WTC11 (cell line): ENCODE measurements around the gene ENAH. TPM values are rescaled to one million over a fixed set of nuclear protein-coding genes. Genes with fewer than 3 reads are reported as not detected.

ENCODE experiments used
- ATAC-seq: fragments of 200-7000 bp; cut with Tn5 transposase; 2 replicates; pipeline ENCODE4 v1.10.0; 2021; ENCODE audit warnings: mild to moderate bottlenecking, moderate library complexity
- CTCF ChIA-PET: fragments of 300-600 bp; sonication (Branson Sonifier 250); formaldehyde crosslinking; loops from one replicate; lab custom pipeline; 2021; ENCODE audit warnings: antibody characterized with exemption; lab: Charles Lee
- POLR2A ChIA-PET: fragments of 350-600 bp; sonication (Branson Sonifier 250); formaldehyde crosslinking; loops from one replicate; lab custom pipeline; 2021; ENCODE audit warnings: antibody characterized with exemption; lab: Charles Lee
- DNase-seq: peaks from one replicate; pipeline ENCODE4 v3.0.0; 2021; ENCODE audit warnings: low spot score
- H3K27ac Mint-ChIP-seq: 2 replicates; pipeline ENCODE4 v1.8.0; 2021; ENCODE audit warnings: mixed read lengths
- H3K27me3 Mint-ChIP-seq: 2 replicates; pipeline ENCODE4 v1.8.0; 2021; ENCODE audit warnings: low read depth, mild to moderate bottlenecking, moderate library complexity, mixed read lengths
- H3K36me3 Mint-ChIP-seq: 2 replicates; pipeline ENCODE4 v1.8.0; 2021; ENCODE audit warnings: mixed read lengths
- H3K4me1 Mint-ChIP-seq: 2 replicates; pipeline ENCODE4 v1.8.0; 2022; ENCODE audit warnings: mixed read lengths
- H3K4me3 Mint-ChIP-seq: 2 replicates; pipeline ENCODE4 v1.8.0; 2021; ENCODE audit warnings: mild to moderate bottlenecking, moderate library complexity, mixed read lengths
- H3K9me3 Mint-ChIP-seq: 2 replicates; pipeline ENCODE4 v1.8.0; 2021; ENCODE audit warnings: mixed read lengths
- CREB1 ChIP-seq: sonication (generic); formaldehyde crosslinking; IDR thresholded peaks from 2 replicates; pipeline ENCODE4 v1.8.0; 2023; ENCODE audit warnings: mild to moderate bottlenecking, missing genetic modification reagents
- ELF4 ChIP-seq: sonication (generic); formaldehyde crosslinking; IDR thresholded peaks from 2 replicates; pipeline ENCODE4 v1.8.1; 2022; ENCODE audit warnings: low read depth, mild to moderate bottlenecking, moderate library complexity, missing genetic modification reagents
- IRF2 ChIP-seq: sonication (generic); formaldehyde crosslinking; IDR thresholded peaks from 2 replicates; pipeline ENCODE4 v1.8.0; 2022; ENCODE audit warnings: low read depth, missing genetic modification reagents, borderline replicate concordance
- JAZF1 ChIP-seq: fragments of 250-450 bp; sonication (Bioruptor Pico); IDR thresholded peaks from 2 replicates; pipeline ENCODE4 v1.9.0; 2021; ENCODE audit warnings: moderate library complexity, mild to moderate bottlenecking, inconsistent platforms
- RELA ChIP-seq: sonication (generic); formaldehyde crosslinking; IDR thresholded peaks from 2 replicates; pipeline ENCODE4 v1.8.1; 2022; ENCODE audit warnings: missing genetic modification reagents, mild to moderate bottlenecking, borderline replicate concordance
- TCF7 ChIP-seq: sonication (generic); formaldehyde crosslinking; IDR thresholded peaks from 2 replicates; pipeline ENCODE4 v1.8.0; 2022; ENCODE audit warnings: mild to moderate bottlenecking, low read depth, missing genetic modification reagents, moderate library complexity
- TEAD4 ChIP-seq: sonication (generic); formaldehyde crosslinking; IDR thresholded peaks from 2 replicates; pipeline ENCODE4 v1.8.0; 2022; ENCODE audit warnings: mild to moderate bottlenecking, missing genetic modification reagents
- ZNF219 ChIP-seq: sonication (generic); formaldehyde crosslinking; IDR thresholded peaks from 2 replicates; pipeline ENCODE4 v1.8.0; 2023; ENCODE audit warnings: missing genetic modification reagents, mild to moderate bottlenecking, borderline replicate concordance
- ZNF232 ChIP-seq: sonication (generic); formaldehyde crosslinking; IDR thresholded peaks from 2 replicates; pipeline ENCODE4 v1.8.0; 2022; ENCODE audit warnings: mild to moderate bottlenecking, missing genetic modification reagents
- ZNF263 ChIP-seq: sonication (generic); formaldehyde crosslinking; IDR thresholded peaks from 2 replicates; pipeline ENCODE4 v1.8.1; 2022; ENCODE audit warnings: low read depth, mild to moderate bottlenecking, moderate library complexity, missing genetic modification reagents
- total RNA-seq: library from RNA; stranded (reverse); gene quantifications from 3 replicates; pipeline ENCODE4 v1.2.3, GENCODE V29; 2021
- TF ChIP-seq, protein P1 (sequence below): fragments of 250-450 bp; sonication (Bioruptor Pico); IDR thresholded peaks from 2 replicates; pipeline ENCODE4 v1.9.0; 2021; ENCODE audit warnings: moderate library complexity, mild to moderate bottlenecking, inconsistent platforms, borderline replicate concordance
- TF ChIP-seq, protein P2 (sequence below): sonication (generic); formaldehyde crosslinking; IDR thresholded peaks from 2 replicates; pipeline ENCODE4 v1.8.1; 2023; ENCODE audit warnings: mild to moderate bottlenecking, missing genetic modification reagents, borderline replicate concordance
- TF ChIP-seq, protein P3 (sequence below): sonication (generic); formaldehyde crosslinking; IDR thresholded peaks from 2 replicates; pipeline ENCODE4 v1.8.1; 2023; ENCODE audit warnings: mild to moderate bottlenecking, moderate library complexity, missing genetic modification reagents
- TF ChIP-seq, protein P4 (sequence below): sonication (generic); formaldehyde crosslinking; IDR thresholded peaks from 2 replicates; pipeline ENCODE4 v1.8.1; 2022; ENCODE audit warnings: mild to moderate bottlenecking, moderate library complexity, missing genetic modification reagents
- TF ChIP-seq, protein P5 (sequence below): sonication (generic); formaldehyde crosslinking; IDR thresholded peaks from 2 replicates; pipeline ENCODE4 v1.8.1; 2022; ENCODE audit warnings: low read depth, mild to moderate bottlenecking, moderate library complexity, missing genetic modification reagents, borderline replicate concordance
- TF ChIP-seq, protein P6 (sequence below): sonication (generic); formaldehyde crosslinking; IDR thresholded peaks from 2 replicates; pipeline ENCODE4 v1.8.0; 2022; ENCODE audit warnings: mild to moderate bottlenecking, missing genetic modification reagents
- TF ChIP-seq, protein P7 (sequence below): fragments of 250-450 bp; sonication (Bioruptor Pico); IDR thresholded peaks from 2 replicates; pipeline ENCODE4 v1.9.0; 2021; ENCODE audit warnings: mild to moderate bottlenecking, borderline replicate concordance

Gene ENAH
- total RNA-seq, 1 experiment from 2014 or later = 227 TPM

DNA sequence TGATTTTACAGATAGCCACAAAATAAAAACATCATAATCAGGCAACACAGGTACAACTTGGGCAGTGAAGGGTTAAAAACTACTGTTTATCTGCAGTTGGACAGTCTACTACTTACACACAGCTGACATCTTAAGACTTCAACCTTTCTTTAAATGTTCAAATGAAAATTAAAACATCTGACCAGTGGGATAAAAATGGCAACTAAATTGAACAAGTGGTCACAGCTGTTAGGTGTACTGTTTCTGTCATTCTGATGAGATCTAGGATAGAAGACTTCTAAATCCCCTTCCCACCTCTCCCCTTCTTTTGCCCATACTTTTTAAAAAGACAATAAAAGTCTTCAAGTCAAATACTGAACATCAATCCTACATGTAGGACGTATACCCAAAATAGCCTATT is 56.2 kb downstream of the ENAH start:
- Mint-ChIP-seq H3K4me3 (no peak overlapping the region), H3K27me3 (no peaks in the 10 kb centered on the region), H3K27ac (no peak overlapping the region), H3K36me3 (peaks cover 18% of the 10 kb centered on the region), H3K9me3 (peaks cover 16% of the 10 kb centered on the region), H3K4me1 (peaks cover 46% of the 10 kb centered on the region)
- ATAC-seq (no peak), DNase-seq (no peak)
- TF ChIP-seq TCF7 (CRISPR knock-in tag) (no peak), IRF2 (no peak), JAZF1 (no peak), TEAD4 (CRISPR knock-in tag) (no peak), ZNF219 (no peak), ELF4 (no peak), ZNF263 (CRISPR knock-in tag) (no peak), RELA (no peak), ZNF232 (CRISPR knock-in tag) (no peak), CREB1 (no peak)
- TF ChIP-seq, protein P1, sequence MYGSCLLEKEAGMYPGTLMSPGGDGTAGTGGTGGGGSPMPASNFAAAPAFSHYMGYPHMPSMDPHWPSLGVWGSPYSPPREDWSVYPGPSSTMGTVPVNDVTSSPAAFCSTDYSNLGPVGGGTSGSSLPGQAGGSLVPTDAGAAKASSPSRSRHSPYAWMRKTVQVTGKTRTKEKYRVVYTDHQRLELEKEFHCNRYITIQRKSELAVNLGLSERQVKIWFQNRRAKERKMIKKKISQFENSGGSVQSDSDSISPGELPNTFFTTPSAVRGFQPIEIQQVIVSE (CRISPR knock-in tag) = no peak
- TF ChIP-seq, protein P2, sequence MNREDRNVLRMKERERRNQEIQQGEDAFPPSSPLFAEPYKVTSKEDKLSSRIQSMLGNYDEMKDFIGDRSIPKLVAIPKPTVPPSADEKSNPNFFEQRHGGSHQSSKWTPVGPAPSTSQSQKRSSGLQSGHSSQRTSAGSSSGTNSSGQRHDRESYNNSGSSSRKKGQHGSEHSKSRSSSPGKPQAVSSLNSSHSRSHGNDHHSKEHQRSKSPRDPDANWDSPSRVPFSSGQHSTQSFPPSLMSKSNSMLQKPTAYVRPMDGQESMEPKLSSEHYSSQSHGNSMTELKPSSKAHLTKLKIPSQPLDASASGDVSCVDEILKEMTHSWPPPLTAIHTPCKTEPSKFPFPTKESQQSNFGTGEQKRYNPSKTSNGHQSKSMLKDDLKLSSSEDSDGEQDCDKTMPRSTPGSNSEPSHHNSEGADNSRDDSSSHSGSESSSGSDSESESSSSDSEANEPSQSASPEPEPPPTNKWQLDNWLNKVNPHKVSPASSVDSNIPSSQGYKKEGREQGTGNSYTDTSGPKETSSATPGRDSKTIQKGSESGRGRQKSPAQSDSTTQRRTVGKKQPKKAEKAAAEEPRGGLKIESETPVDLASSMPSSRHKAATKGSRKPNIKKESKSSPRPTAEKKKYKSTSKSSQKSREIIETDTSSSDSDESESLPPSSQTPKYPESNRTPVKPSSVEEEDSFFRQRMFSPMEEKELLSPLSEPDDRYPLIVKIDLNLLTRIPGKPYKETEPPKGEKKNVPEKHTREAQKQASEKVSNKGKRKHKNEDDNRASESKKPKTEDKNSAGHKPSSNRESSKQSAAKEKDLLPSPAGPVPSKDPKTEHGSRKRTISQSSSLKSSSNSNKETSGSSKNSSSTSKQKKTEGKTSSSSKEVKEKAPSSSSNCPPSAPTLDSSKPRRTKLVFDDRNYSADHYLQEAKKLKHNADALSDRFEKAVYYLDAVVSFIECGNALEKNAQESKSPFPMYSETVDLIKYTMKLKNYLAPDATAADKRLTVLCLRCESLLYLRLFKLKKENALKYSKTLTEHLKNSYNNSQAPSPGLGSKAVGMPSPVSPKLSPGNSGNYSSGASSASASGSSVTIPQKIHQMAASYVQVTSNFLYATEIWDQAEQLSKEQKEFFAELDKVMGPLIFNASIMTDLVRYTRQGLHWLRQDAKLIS (CRISPR knock-in tag) = no peak
- TF ChIP-seq, protein P3, sequence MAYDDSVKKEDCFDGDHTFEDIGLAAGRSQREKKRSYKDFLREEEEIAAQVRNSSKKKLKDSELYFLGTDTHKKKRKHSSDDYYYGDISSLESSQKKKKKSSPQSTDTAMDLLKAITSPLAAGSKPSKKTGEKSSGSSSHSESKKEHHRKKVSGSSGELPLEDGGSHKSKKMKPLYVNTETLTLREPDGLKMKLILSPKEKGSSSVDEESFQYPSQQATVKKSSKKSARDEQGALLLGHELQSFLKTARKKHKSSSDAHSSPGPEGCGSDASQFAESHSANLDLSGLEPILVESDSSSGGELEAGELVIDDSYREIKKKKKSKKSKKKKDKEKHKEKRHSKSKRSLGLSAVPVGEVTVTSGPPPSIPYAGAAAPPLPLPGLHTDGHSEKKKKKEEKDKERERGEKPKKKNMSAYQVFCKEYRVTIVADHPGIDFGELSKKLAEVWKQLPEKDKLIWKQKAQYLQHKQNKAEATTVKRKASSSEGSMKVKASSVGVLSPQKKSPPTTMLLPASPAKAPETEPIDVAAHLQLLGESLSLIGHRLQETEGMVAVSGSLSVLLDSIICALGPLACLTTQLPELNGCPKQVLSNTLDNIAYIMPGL (CRISPR knock-in tag) = no peak
- TF ChIP-seq, protein P4, sequence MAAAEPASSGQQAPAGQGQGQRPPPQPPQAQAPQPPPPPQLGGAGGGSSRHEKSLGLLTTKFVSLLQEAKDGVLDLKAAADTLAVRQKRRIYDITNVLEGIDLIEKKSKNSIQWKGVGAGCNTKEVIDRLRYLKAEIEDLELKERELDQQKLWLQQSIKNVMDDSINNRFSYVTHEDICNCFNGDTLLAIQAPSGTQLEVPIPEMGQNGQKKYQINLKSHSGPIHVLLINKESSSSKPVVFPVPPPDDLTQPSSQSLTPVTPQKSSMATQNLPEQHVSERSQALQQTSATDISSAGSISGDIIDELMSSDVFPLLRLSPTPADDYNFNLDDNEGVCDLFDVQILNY = no peak
- TF ChIP-seq, protein P5, sequence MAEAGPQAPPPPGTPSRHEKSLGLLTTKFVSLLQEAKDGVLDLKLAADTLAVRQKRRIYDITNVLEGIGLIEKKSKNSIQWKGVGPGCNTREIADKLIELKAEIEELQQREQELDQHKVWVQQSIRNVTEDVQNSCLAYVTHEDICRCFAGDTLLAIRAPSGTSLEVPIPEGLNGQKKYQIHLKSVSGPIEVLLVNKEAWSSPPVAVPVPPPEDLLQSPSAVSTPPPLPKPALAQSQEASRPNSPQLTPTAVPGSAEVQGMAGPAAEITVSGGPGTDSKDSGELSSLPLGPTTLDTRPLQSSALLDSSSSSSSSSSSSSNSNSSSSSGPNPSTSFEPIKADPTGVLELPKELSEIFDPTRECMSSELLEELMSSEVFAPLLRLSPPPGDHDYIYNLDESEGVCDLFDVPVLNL (CRISPR knock-in tag) = no peak
- TF ChIP-seq, protein P6, sequence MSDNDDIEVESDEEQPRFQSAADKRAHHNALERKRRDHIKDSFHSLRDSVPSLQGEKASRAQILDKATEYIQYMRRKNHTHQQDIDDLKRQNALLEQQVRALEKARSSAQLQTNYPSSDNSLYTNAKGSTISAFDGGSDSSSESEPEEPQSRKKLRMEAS = no peak
- TF ChIP-seq, protein P7, sequence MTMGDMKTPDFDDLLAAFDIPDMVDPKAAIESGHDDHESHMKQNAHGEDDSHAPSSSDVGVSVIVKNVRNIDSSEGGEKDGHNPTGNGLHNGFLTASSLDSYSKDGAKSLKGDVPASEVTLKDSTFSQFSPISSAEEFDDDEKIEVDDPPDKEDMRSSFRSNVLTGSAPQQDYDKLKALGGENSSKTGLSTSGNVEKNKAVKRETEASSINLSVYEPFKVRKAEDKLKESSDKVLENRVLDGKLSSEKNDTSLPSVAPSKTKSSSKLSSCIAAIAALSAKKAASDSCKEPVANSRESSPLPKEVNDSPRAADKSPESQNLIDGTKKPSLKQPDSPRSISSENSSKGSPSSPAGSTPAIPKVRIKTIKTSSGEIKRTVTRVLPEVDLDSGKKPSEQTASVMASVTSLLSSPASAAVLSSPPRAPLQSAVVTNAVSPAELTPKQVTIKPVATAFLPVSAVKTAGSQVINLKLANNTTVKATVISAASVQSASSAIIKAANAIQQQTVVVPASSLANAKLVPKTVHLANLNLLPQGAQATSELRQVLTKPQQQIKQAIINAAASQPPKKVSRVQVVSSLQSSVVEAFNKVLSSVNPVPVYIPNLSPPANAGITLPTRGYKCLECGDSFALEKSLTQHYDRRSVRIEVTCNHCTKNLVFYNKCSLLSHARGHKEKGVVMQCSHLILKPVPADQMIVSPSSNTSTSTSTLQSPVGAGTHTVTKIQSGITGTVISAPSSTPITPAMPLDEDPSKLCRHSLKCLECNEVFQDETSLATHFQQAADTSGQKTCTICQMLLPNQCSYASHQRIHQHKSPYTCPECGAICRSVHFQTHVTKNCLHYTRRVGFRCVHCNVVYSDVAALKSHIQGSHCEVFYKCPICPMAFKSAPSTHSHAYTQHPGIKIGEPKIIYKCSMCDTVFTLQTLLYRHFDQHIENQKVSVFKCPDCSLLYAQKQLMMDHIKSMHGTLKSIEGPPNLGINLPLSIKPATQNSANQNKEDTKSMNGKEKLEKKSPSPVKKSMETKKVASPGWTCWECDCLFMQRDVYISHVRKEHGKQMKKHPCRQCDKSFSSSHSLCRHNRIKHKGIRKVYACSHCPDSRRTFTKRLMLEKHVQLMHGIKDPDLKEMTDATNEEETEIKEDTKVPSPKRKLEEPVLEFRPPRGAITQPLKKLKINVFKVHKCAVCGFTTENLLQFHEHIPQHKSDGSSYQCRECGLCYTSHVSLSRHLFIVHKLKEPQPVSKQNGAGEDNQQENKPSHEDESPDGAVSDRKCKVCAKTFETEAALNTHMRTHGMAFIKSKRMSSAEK (CRISPR knock-in tag) = no peak
- CTCF ChIA-PET = interaction anchor here (0.6 kb wide), 1 partner anchor 118 kb away, joined by 3 read pairs; no protein-coding TSS in a partner anchor
- POLR2A ChIA-PET = no interaction called here
